Coronary artery (tissue), 2 donors: ENCODE data around the gene DBF4.
"Not testable (repeated sequence)": the region's sequence is repeated elsewhere in the genome, so short reads cannot be mapped to it uniquely, and the experiment has no call there.

Source experiments
- DNase-seq: peaks from one replicate; pipeline ENCODE4 v3.0.0-alpha.2; 2017; ENCODE audit warnings: low spot score
- H3K27ac ChIP-seq, 2 donors: fragments of 200-600 bp; sonication (generic); one replicate each; pipeline ENCODE4 v1.5.1; 2016 to 2019
- H3K4me3 ChIP-seq: fragments of 200-600 bp; sonication (generic); 2 replicates; pipeline ENCODE4 v1.5.1; 2016; ENCODE audit warnings: mild to moderate bottlenecking, moderate library complexity
- TF ChIP-seq, protein P1 (sequence below): fragments of 200-600 bp; sonication (generic); IDR thresholded peaks from one replicate; pipeline ENCODE4 v1.5.1; 2019; ENCODE audit warnings: antibody characterized with exemption

The DBF4 gene

DNA sequence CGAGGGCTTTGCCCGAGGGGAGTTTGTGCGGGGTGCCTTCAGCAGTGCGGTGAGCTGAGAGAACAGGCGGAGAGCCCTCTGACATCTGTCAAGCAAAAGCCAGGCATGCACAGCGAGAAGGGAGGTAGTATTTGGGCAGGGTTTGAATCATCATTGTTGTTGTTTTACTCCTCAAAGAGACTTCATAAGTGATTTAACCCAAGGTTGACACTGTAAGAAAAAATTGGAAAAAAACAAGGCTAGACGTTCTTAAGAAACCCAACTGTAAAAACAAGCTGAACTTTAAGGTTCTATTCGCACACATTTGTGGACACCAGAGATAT is 59.1 kb downstream of the DBF4 start:
- no peak for DNase-seq
- H3K4me3 ChIP-seq, result peak overlapping the region; percentile 76
- TF ChIP-seq, protein P1, sequence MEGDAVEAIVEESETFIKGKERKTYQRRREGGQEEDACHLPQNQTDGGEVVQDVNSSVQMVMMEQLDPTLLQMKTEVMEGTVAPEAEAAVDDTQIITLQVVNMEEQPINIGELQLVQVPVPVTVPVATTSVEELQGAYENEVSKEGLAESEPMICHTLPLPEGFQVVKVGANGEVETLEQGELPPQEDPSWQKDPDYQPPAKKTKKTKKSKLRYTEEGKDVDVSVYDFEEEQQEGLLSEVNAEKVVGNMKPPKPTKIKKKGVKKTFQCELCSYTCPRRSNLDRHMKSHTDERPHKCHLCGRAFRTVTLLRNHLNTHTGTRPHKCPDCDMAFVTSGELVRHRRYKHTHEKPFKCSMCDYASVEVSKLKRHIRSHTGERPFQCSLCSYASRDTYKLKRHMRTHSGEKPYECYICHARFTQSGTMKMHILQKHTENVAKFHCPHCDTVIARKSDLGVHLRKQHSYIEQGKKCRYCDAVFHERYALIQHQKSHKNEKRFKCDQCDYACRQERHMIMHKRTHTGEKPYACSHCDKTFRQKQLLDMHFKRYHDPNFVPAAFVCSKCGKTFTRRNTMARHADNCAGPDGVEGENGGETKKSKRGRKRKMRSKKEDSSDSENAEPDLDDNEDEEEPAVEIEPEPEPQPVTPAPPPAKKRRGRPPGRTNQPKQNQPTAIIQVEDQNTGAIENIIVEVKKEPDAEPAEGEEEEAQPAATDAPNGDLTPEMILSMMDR, result no peak
- H3K27ac ChIP-seq, result no peak overlapping the region

DNA sequence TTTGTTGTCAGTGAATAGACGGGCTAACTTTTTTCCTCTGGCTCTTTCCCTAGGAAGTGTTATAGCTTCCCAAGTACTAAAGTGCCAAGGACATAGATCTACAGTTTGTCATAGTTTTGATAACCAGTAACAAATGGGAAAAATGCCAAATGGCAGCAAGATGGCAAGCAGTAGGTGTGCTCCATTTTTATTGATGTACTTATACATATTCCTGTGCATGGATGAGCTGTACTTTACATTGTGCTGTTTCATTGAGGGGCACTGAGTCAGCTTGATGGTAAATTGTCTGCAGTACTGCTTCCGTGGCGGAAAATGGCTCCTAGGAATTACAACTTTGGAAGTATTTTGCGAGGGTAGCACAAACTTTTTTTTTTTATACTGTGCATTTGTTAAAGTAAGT is 64.8 kb downstream of the DBF4 start:
- no peak overlapping the region for H3K4me3 ChIP-seq
- H3K27ac ChIP-seq, result no peak overlapping the region
- DNase-seq, result no peak
- TF ChIP-seq, protein P1, result no peak

DNA sequence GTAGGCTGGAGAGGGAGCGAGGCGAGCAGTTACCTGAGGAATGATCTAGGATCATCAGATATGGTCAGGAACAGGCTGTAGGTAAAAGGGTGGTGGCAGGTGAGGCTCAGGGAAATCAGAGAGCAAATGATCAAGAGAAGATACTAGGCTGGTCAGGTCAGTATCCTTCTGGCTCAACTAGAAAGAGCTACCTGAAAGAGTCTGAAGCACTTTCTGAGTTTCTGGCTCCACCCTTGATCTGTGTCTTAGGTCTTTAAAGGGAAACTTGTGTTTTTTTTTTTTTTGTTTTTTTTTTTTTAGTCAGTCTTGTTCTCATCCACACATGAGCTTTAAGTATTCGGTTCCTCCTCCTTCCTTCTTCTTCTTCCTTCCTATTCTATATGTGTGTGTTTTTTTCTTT is 68.3 kb downstream of the DBF4 start:
- DNase-seq, result no peak
- TF ChIP-seq, protein P1, result no peak
- no peak overlapping the region for H3K27ac ChIP-seq
- H3K4me3 ChIP-seq, result no peak overlapping the region

DNA sequence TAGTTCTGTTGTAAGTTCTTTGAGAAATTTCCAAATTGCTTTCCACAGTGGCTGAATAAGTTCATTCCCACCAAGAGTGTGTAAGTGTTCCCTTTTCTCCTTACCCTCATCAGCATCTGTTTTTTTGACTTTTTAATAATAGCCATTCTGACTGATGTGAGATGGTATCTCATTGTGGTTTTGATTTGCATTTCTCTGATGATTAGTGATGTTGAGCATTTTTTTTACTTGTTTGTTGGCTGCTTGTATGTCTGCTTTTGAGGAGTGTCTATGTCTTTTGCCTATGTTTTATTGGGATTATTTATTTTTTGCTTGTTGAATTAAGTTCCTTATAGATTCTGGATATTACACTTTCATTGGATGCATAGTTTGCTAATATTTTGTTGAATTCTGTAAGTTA is 69.6 kb downstream of the DBF4 start:
- not testable (repeated sequence) for H3K4me3 ChIP-seq, H3K27ac ChIP-seq, DNase-seq

DNA sequence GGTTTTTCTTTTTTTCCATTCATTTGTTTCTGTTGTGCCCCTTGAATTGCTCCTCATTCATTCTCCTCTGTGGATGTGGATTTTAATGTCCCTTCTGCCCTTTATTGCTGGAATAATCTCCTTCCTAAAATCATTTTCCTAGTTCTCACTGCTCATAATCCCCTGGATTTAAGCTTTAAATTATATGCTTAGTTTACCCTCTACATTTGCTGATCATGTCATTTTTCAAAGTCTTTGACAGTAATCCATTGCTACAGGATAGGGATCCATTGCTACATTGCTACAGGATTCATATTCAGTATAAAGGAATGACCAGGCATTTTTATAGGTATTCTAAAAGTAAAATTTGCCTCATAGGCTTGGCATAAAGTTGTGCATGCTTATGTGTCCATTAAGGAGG is 72.1 kb downstream of the DBF4 start:
- Histone ChIP-seq H3K27ac (no peak overlapping the region), H3K4me3 (no peak overlapping the region)
- no peak for DNase-seq
- TF ChIP-seq, protein P1, result no peak
